Fibroblast of skin of right quadriceps (primary cell): Measurements from ENCODE around the gene LDLRAD4.
"Not testable (repeated sequence)": the region's sequence is repeated elsewhere in the genome, so short reads cannot be mapped to it uniquely, and the experiment has no call there.

ENCODE experiments used
- DNase-seq: peaks from one replicate; pipeline ENCODE4 v3.0.0-alpha.2; 2013

Gene LDLRAD4

GRCh38 chr18:13253786-13254688 is 35.5 kb downstream of the LDLRAD4 start:
- DNase-seq = no peak

GRCh38 chr18:13254971-13255927 is 36.7 kb downstream of the LDLRAD4 start:
- no peak for DNase-seq

DNA sequence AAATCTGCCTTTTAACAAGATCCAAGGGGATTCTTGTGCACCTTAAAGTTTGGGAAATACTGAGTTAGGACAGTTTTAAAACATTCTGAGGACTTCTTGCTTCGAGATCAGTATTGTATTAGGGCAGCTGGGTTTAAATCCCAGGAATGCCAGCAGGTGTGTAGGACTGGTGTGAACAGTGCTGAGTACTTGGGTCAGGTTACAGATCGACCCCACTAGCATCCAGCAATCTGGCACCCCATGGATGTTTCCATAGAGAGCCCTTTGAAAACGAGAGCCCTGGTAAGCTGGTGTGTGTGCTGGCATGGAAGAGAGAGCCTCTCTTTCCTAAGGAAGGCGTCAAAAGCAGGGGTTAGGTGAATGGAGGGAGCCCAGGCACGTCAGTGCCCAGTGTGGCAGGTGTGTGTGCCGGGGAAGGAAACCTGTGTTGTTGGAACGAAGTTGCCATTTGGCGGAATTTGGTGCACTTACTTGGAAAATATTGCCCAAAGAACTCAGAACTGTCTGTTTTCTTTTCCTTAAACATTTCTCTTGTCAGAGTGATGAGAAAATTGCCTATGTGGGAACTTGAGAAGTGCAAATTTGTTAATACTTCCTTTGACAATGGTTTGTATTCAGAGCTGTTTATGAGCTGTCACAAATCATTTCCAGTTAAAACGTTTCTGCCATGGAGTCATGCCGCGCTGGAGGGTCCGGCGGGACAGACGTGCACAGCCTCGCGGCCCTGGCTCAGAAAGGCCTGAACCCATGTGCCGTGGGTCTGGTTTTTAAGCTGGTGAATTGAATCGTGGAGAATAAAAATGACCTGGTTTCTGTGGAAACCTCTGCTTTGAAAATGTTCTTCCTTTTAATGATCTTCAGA is 38.1 kb downstream of the LDLRAD4 start:
- no peak for DNase-seq

DNA sequence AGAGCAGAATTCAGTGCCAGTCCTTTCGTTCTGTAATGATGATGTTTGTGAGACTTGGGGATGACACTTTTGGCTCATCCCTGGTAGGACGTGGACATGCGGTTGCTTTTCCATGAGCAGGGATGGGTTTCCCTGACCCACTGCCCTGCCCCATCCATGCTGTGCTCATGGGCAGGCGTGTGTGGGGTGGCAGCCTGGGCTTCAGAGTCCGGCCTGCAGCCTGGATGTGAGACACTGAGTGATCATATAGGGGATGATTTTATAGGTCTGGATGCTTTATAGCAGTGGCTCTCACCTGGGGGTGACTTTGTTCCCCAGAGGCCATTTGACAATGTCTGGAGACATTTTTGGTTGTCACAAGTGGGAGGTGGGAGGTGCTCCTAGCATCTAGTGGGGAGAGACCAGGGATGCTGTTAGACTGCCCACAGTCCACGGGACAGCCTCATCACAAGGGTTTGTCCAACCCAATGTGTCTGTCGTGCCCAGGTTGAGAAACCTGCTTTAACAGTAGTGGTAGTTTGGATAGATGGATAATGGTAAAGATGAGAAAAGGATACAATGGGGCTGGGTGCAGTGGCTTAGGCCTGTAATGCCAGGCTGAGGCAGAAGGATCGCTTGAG is 38.9 kb downstream of the LDLRAD4 start:
- DNase-seq = no peak

GRCh38 chr18:13258921-13259320 is 40.4 kb downstream of the LDLRAD4 start:
- DNase-seq = peak; percentile 10

DNA sequence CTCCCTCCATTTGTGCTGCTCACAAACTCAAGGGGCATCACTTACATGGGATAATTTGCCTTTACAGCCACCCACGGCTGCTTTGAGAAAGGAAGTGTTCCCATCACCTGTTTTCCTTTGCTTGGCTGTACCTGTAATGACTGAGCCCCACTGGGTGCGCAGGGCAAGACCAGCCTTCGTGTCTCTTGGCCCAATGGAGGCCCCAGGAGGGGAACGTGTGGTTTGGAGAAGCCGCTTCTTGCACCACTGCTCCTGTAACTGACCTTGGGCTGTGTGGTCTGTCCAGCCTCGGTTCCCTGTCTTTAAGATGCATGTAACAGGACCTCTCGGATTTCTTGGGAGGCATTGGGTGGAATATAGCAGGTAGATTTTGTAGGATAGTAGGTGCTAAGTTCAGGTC is 41.1 kb downstream of the LDLRAD4 start:
- DNase-seq = no peak

DNA sequence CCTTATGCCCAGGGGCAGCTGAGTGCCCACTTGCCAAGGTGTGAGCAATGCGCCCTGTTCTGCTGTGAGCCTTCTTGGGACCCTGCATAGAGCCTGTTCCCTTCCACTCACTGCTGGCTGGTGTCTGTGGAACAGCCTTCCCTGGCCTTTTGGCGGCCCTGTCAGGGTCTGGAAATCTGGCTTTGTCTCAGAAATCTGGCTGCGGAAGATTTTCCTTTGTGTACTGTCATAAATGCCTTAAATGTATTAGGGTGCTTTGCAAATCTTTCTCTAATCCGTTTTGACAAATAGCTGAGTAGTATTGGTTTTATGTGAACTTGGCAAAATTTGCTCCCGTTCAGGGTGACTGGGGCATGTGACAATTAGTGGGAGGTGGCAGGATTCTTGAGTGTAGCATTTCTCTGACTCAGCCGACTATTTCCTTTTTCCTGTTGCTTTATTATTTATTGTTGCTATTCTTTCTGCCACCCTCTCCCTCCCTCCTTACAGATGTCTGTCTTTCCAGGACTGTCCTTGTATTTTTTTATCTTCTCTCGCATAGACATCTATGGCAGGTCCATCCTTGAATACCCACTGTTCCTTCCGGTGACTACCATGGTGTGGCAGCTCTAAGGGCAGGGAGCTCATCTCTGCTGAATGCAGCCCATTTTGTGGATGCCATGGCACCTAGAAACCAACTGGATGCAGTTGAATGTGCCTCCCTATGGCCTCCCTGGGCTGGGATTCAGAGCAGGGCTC is 41.8 kb downstream of the LDLRAD4 start:
- DNase-seq = peak; percentile 24

GRCh38 chr18:13260935-13261640 is 42.5 kb downstream of the LDLRAD4 start:
- DNase-seq = no peak

DNA sequence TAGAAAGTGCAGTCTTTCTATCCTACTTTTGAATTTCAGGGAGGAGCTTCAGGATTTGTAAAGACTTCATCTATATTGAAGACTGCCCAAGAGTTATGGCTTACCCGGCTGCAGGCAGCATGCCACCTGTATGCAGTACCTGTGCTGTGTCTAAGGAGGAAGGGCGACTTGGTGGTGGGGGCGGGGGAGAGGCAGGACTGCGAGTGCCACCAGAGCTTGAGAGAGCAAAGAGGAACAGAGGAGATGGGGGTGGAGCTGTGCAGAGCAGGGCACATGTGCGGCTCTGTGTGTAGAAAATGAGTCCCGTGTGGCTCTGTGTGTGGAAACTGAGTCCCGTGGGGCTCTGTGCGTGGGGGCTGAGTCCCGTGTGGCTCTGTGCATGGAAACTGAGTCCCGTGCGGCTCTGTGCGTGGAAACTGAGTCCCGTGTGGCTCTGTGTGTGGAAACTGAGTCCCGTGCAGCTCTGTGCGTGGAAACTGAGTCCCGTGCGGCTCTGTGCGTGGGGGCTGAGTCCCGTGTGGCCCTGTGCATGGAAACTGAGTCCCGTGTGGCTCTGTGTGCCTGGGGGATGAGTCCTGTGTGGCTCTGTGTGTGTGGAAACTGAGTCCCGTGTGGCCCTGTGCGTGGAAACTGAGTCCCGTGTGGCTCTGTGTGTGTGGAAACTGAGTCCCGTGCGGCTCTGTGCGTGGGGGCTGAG is 43.2 kb downstream of the LDLRAD4 start:
- DNase-seq = no peak

DNA sequence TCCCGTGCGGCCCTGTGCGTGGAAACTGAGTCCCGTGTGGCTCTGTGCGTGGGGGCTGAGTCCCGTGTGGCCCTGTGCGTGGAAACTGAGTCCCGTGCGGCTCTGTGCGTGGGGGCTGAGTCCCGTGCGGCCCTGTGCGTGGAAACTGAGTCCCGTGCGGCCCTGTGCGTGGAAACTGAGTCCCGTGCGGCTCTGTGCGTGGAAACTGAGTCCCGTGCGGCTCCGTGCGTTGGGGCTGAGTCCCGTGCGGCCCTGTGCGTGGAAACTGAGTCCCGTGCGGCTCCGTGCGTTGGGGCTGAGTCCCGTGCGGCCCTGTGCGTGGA is 43.8 kb downstream of the LDLRAD4 start:
- DNase-seq = not testable (repeated sequence)

- DNase-seq = no peak
Measured at GRCh38 chr18:13262839-13263691, 44.5 kb downstream of the LDLRAD4 start.

GRCh38 chr18:13264091-13265007 is 45.8 kb downstream of the LDLRAD4 start:
- no peak for DNase-seq

DNA sequence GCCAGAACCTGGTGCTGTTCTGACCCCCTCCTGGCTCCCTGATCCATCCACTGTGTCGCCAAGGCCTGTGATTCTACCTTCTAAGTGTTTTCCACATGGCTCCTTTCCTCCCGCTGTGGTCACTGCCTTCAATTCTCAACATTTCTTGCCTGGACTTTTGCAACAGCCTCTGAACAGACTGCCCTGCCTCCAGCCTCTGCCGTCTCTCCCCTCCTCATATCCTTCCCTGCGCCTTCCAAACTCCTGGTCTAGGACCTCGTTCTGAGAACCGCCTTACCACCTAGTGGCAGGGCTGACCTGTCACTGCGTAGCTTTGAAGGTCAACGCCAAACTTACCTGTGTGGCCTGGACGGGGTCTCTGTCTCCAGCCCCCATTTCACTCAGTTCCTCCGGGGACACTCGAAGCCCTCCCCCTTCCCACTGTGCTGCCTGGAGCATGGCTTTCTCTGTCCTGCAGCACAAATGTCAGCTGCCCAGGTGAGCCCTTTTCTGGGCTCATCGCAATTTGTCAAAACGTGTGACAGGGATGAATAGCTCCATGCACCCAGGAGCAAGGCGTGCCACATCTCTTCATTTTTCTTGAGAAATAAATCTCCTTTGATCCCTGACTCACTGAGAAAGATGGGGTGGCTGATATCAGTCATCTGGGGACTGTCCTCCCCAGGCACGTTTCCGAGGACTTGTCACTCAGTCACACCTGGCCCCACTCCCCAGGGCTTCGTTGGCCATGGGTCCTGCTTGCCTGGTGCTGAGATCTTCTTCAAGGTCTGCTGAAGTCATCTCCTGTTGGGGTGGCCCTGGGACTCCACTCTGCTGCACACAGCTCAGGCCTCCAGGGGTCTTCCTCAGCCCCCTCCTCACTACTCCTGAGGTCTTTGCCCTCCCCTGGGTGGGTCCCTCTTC is 46.7 kb downstream of the LDLRAD4 start:
- no peak for DNase-seq

DNA sequence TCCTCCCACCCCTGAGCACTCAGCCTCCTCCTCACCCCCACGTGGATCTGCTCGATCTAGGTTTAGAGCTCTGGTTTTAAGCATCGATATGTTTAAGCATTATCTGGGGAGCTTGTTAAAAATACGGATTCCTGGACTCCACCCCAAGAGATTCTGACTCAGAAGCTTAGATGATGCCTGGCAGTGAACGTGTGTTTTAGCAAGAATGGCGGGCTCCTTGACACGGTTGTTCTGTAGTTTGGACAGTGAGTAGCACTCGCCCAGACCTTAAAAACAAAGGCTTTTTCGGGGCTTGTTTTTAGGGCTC is 47.3 kb downstream of the LDLRAD4 start:
- DNase-seq = no peak

- no peak for DNase-seq
Measured at GRCh38 chr18:13266218-13267100, 47.9 kb downstream of the LDLRAD4 start.

DNA sequence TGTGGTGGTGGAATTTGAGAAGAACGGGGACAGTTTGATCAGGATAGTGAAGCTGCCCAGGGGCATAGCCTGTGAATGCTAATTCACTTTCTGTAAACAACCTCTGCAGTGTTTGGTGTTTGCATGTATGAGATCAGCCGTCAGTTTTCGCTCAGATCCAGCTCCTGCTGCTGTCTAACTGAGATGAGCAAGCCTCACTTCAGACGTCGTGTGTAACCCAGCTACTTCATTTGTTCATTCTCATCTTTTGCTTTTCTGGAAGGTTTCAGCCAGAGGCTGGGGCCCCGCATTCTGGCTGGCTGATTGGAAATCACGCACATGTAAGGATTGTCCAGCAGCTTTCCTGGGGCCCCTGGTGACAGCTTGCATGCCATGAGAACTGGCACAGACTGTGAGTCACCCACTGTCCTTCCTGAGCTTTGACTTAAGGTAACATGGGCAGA is 48.9 kb downstream of the LDLRAD4 start:
- no peak for DNase-seq
